ENCODE measurements around the gene FCER1A.
"Not testable (repeated sequence)": the region's sequence is repeated elsewhere in the genome, so short reads cannot be mapped to it uniquely, and the experiment has no call there.

FCER1A gene

GRCh38 chr1:159302095-159302494, at the start of gene FCER1A:
Gene FCER1A, plus strand, starts transcription at chr1:159302336. Its CDS starts 29 bp downstream, at chr1:159302365.
- DNase-seq, result no peak

- DNase-seq, result no peak
Measured at GRCh38 chr1:159261311-159261710, 40.8 kb upstream of the FCER1A start.

- DNase-seq, result no peak
Measured at GRCh38 chr1:159261721-159262494, 40.2 kb upstream of the FCER1A start.

- DNase-seq, result no peak
Measured at GRCh38 chr1:159266832-159267231, 35.3 kb upstream of the FCER1A start.

- DNase-seq, result no peak
Measured at GRCh38 chr1:159274631-159275030, 27.5 kb upstream of the FCER1A start.

- DNase-seq, result no peak
Measured at GRCh38 chr1:159275891-159276290, 26.2 kb upstream of the FCER1A start.

- no peak for DNase-seq
Measured at GRCh38 chr1:159279773-159280172, 22.4 kb upstream of the FCER1A start.

- no peak for DNase-seq
Measured at GRCh38 chr1:159282118-159282517, 20.0 kb upstream of the FCER1A start.

- no peak for DNase-seq
Measured at GRCh38 chr1:159289060-159289459, 13.1 kb upstream of the FCER1A start.

- no peak for DNase-seq
Measured at GRCh38 chr1:159291424-159291823, 10.7 kb upstream of the FCER1A start.

GRCh38 chr1:159296706-159297375, 5.3 kb upstream of the FCER1A start:
- no peak for DNase-seq

GRCh38 chr1:159300146-159300545, 2.0 kb upstream of the FCER1A start:
- no peak for DNase-seq

GRCh38 chr1:159307346-159308020, 5.3 kb downstream of the FCER1A start:
- no peak for DNase-seq

- DNase-seq, result no peak
Measured at GRCh38 chr1:159311679-159312078, 9.5 kb downstream of the FCER1A start.

- no peak for DNase-seq
Measured at GRCh38 chr1:159315381-159315780, 13.2 kb downstream of the FCER1A start.

- DNase-seq, result no peak
Measured at GRCh38 chr1:159318784-159319551, 16.8 kb downstream of the FCER1A start.

- DNase-seq, result no peak
Measured at GRCh38 chr1:159334797-159335196, 32.7 kb downstream of the FCER1A start.

GRCh38 chr1:159338018-159338417, 35.9 kb downstream of the FCER1A start:
- no peak for DNase-seq

- no peak for DNase-seq
Measured at GRCh38 chr1:159339536-159339935, 37.4 kb downstream of the FCER1A start.

GRCh38 chr1:159341736-159342135, 39.6 kb downstream of the FCER1A start:
- no peak for DNase-seq

- DNase-seq, result no peak
Measured at GRCh38 chr1:159342761-159343425, 40.8 kb downstream of the FCER1A start.

- not testable (repeated sequence) for DNase-seq
Measured at GRCh38 chr1:159349374-159349773, 47.2 kb downstream of the FCER1A start.

GRCh38 chr1:159352436-159352835, 50.3 kb downstream of the FCER1A start:
- no peak for DNase-seq

All from NCI-H1105 treated with DMSO at 0.1 percent for 48 hours (cell line).